AG04450 (cell line): ENCODE measurements around the gene CLEC4F. TPM values are rescaled to one million over a fixed set of nuclear protein-coding genes. Genes with fewer than 3 reads are reported as not detected.

Experiments
- CTCF ChIA-PET: fragments of 300-600, 350-600 bp; formaldehyde crosslinking; extraction: SDS; loops from one replicate; lab custom pipeline; 2022; ENCODE audit warnings: antibody characterized with exemption, inconsistent platforms; lab: Charles Lee
- POLR2A ChIA-PET: fragments of 350-600 bp; formaldehyde crosslinking; extraction: SDS; loops from one replicate; lab custom pipeline; 2021; ENCODE audit warnings: antibody characterized with exemption, inconsistent platforms; lab: Yijun Ruan, JAX
- DNase-seq: peaks from one replicate; pipeline ENCODE4 v3.0.0-alpha.2; 2011; ENCODE audit warnings: low read depth, low spot score
- H3K27ac ChIP-seq: one replicate; pipeline ENCODE4 v1.5.1; 2012; ENCODE audit warnings: low read depth, low read length, control low read depth
- H3K27me3 ChIP-seq: one replicate; pipeline ENCODE4 v1.6.0; 2012; ENCODE audit warnings: low read length; ENCODE audit not compliant: control insufficient read depth, insufficient read depth
- H3K4me3 ChIP-seq: 2 replicates; pipeline ENCODE4 v1.5.1; 2011; ENCODE audit warnings: mild to moderate bottlenecking, low read depth, low read length, control low read depth
- H3K9me3 ChIP-seq: 2 replicates; pipeline ENCODE4 v1.5.1; 2012; ENCODE audit warnings: low read length; ENCODE audit not compliant: control insufficient read depth, insufficient read depth
- CTCF ChIP-seq: IDR thresholded peaks from 2 replicates; pipeline ENCODE4 v1.5.1; 2011; ENCODE audit warnings: low read depth, low read length, control low read depth, inconsistent platforms
- polyA plus RNA-seq: library from polyadenylated mRNA; depleted of rRNA; stranded (reverse); fragments of >200 nt; gene quantifications from 2 replicates; pipeline ENCODE4 v1.2.3, GENCODE V29; 2011

Gene CLEC4F
- polyA plus RNA-seq, 1 experiment = not detected

GRCh38 chr2:70767699-70768589, 52.5 kb downstream of the CLEC4F start, which contains the start of gene ADD2:
TSS of gene ADD2 (minus strand) at chr2:70768200. CDS start at chr2:70706408, 61,792 bp downstream.
- no peak for DNase-seq
- no peak within 1 kb of the TSS for H3K27ac ChIP-seq
- ChIA-PET CTCF (interaction anchor here (0.5 to 1.3 kb wide), 2 partner anchors 9 to 438 kb away, joined by 3 to 4 read pairs; no protein-coding TSS in a partner anchor), POLR2A (no interaction called here)
- H3K27me3 ChIP-seq = peaks cover 45% of the 10 kb centered on the region
- H3K9me3 ChIP-seq = peaks cover 2% of the 10 kb centered on the region; the same call in 1 of the 2 replicates
- no peak for TF ChIP-seq CTCF
- no peak within 1 kb of the TSS for H3K4me3 ChIP-seq

GRCh38 chr2:70767079-70767698, 53.2 kb downstream of the CLEC4F start:
- POLR2A ChIA-PET = no interaction called here

GRCh38 chr2:70766357-70767078, 53.9 kb downstream of the CLEC4F start:
- Histone ChIP-seq H3K27ac (no peak overlapping the region), H3K9me3 (peaks cover 2% of the 10 kb centered on the region; the same call in 1 of the 2 replicates), H3K4me3 (no peak overlapping the region), H3K27me3 (peaks cover 41% of the 10 kb centered on the region)
- DNase-seq = no peak
- ChIA-PET POLR2A (no interaction called here), CTCF (interaction anchor here (0.5 kb wide), 1 partner anchor 44 kb away, joined by 8 read pairs; no protein-coding TSS in a partner anchor)
- TF ChIP-seq CTCF = no peak

More at GRCh38 chr2:70767079-70767698, 53.2 kb downstream of the CLEC4F start:
- CTCF ChIA-PET = interaction anchor here (0.5 kb wide), 2 partner anchors 43 to 439 kb away, joined by 3 to 8 read pairs; no protein-coding TSS in a partner anchor
- peaks cover 45% of the 10 kb centered on the region for H3K27me3 ChIP-seq
- no peak overlapping the region for H3K4me3 ChIP-seq
- TF ChIP-seq CTCF = no peak
- H3K9me3 ChIP-seq = peaks cover 2% of the 10 kb centered on the region; the same call in 1 of the 2 replicates
- no peak overlapping the region for H3K27ac ChIP-seq
- DNase-seq = no peak

GRCh38 chr2:70765507-70765906, 54.9 kb downstream of the CLEC4F start:
- Histone ChIP-seq H3K27me3 (peaks cover 40% of the 10 kb centered on the region), H3K27ac (no peak overlapping the region), H3K9me3 (peaks cover 2% of the 10 kb centered on the region; the same call in 1 of the 2 replicates), H3K4me3 (no peak overlapping the region)
- ChIA-PET POLR2A (no interaction called here), CTCF (no interaction called here)
- DNase-seq = no peak
- TF ChIP-seq CTCF = no peak
